Epidermal melanocyte (primary cell): Measurements from ENCODE around the gene CTNNA3.
"Not testable (repeated sequence)": the region's sequence is repeated elsewhere in the genome, so short reads cannot be mapped to it uniquely, and the experiment has no call there.

Source experiments
- DNase-seq: peaks from one replicate; pipeline ENCODE4 v3.0.0; 2011; ENCODE audit warnings: low spot score; ENCODE audit not compliant: insufficient read length

The CTNNA3 gene

GRCh38 chr10:67246066-67246555 lies 449.9 kb downstream of the CTNNA3 start:
- no peak for DNase-seq

GRCh38 chr10:67242528-67242927 lies 453.5 kb downstream of the CTNNA3 start:
- DNase-seq = no peak

- no peak for DNase-seq
Measured at GRCh38 chr10:67241451-67241850, 454.5 kb downstream of the CTNNA3 start.

- DNase-seq = no peak
Measured at GRCh38 chr10:67239864-67240497, 456.0 kb downstream of the CTNNA3 start.

- not testable (repeated sequence) for DNase-seq
Measured at GRCh38 chr10:67230680-67231500, 465.1 kb downstream of the CTNNA3 start.

- no peak for DNase-seq
Measured at GRCh38 chr10:67225226-67225625, 470.8 kb downstream of the CTNNA3 start.

- DNase-seq = no peak
Measured at GRCh38 chr10:67224553-67224952, 471.4 kb downstream of the CTNNA3 start.

GRCh38 chr10:67222934-67223333 lies 473.1 kb downstream of the CTNNA3 start:
- DNase-seq = no peak

GRCh38 chr10:67221939-67222494 lies 474.0 kb downstream of the CTNNA3 start:
- DNase-seq = no peak

- DNase-seq = no peak
Measured at GRCh38 chr10:67211680-67212079, 484.3 kb downstream of the CTNNA3 start.

GRCh38 chr10:67207923-67208322 lies 488.1 kb downstream of the CTNNA3 start:
- not testable (repeated sequence) for DNase-seq

GRCh38 chr10:67200913-67201564 lies 495.0 kb downstream of the CTNNA3 start:
- no peak for DNase-seq

- no peak for DNase-seq
Measured at GRCh38 chr10:67175354-67175753, 520.6 kb downstream of the CTNNA3 start.

- DNase-seq = no peak
Measured at GRCh38 chr10:67173787-67174186, 522.2 kb downstream of the CTNNA3 start.

- no peak for DNase-seq
Measured at GRCh38 chr10:67171970-67172369, 524.0 kb downstream of the CTNNA3 start.

- DNase-seq = no peak
Measured at GRCh38 chr10:67156239-67156638, 539.8 kb downstream of the CTNNA3 start.

- DNase-seq = no peak
Measured at GRCh38 chr10:67151471-67151870, 544.5 kb downstream of the CTNNA3 start.

GRCh38 chr10:67144530-67144929 lies 551.5 kb downstream of the CTNNA3 start:
- DNase-seq = no peak

- no peak for DNase-seq
Measured at GRCh38 chr10:67141300-67141699, 554.7 kb downstream of the CTNNA3 start.

GRCh38 chr10:67140641-67141040 lies 555.4 kb downstream of the CTNNA3 start:
- DNase-seq = no peak

- DNase-seq = no peak
Measured at GRCh38 chr10:67127441-67127840, 568.6 kb downstream of the CTNNA3 start.

- DNase-seq = no peak
Measured at GRCh38 chr10:67119651-67120050, 576.3 kb downstream of the CTNNA3 start.
